Sigmoid colon (tissue), 7 donors: ENCODE results near the gene SLC13A1. TPM values are rescaled to one million over a fixed set of nuclear protein-coding genes. Genes with fewer than 3 reads are reported as not detected.

Source experiments
- DNase-seq: peaks from one replicate; pipeline ENCODE4 v3.0.0-alpha.2; 2019
- H3K27ac ChIP-seq, 4 donors: fragments of 200-600 bp; sonication (generic); one replicate each; pipeline ENCODE4 v1.5.1; 2016 to 2019; ENCODE audit warnings: mild to moderate bottlenecking in 1 of 4
- H3K27me3 ChIP-seq, 3 donors: fragments of 200-600 bp; sonication (generic); one replicate each; pipeline ENCODE4 v1.5.1; 2019; ENCODE audit warnings: mild to moderate bottlenecking in 1 of 3
- H3K36me3 ChIP-seq, 4 donors: fragments of 200-600 bp; sonication (generic); one replicate each; pipeline ENCODE4 v1.5.1; 2016 to 2019
- H3K4me1 ChIP-seq, 4 donors: fragments of 200-600 bp; sonication (generic); one replicate each; pipeline ENCODE4 v1.5.1; 2017 to 2019
- H3K4me3 ChIP-seq, 4 donors: fragments of 200-600 bp; sonication (generic); one replicate each; pipeline ENCODE4 v1.5.1; 2017 to 2019; ENCODE audit warnings: mild to moderate bottlenecking in 2 of 4, moderate library complexity in 1 of 4
- H3K9me3 ChIP-seq, 4 donors: fragments of 200-600 bp in 3 of 4; sonication (generic) in 3 of 4; one replicate each; pipeline versions ENCODE4 v1.5.1 to v1.6.1; 2013 to 2019
- EP300 ChIP-seq, 4 donors: sonication (generic); formaldehyde crosslinking; IDR thresholded peaks; one replicate each; pipeline ENCODE4 v1.6.1; 2017; ENCODE audit warnings: antibody characterized with exemption in 4 of 4
- POLR2A ChIP-seq, 2 donors: fragments of 450-650 bp; IDR thresholded peaks; one replicate each; pipeline ENCODE4 v1.6.1; 2016; ENCODE audit warnings: antibody characterized with exemption in 2 of 2, mild to moderate bottlenecking in 2 of 2, moderate library complexity in 2 of 2
- POLR2AphosphoS5 ChIP-seq, 4 donors: sonication (generic); formaldehyde crosslinking; IDR thresholded peaks; one replicate each; pipeline ENCODE4 v1.6.1; 2017; ENCODE audit warnings: antibody characterized with exemption in 4 of 4
- WGBS, 2 donors: extraction: QIAGEN DNeasy Blood & Tissue Kit; methylation state at CpG; one replicate each; pipeline ENCODE4 v1.1.7; 2013; 5-methylcytosine and 5-hydroxymethylcytosine counted together
- intact Hi-C: fragments of 100-400 bp; cut with DNase I; formaldehyde crosslinking; loops from one replicate; pipeline ENCODE4 v1.15.1; 2023
- polyA plus RNA-seq, 3 donors: library from polyadenylated mRNA; stranded (reverse); fragments of 200-250 nt; gene quantifications; one replicate each; pipeline ENCODE4 v1.2.3, GENCODE V29; 2013
- total RNA-seq, 4 donors: library from RNA; depleted of rRNA; stranded (reverse); fragments of >200 nt; gene quantifications; one replicate each; pipeline ENCODE4 v1.1.0, GENCODE V29; 2016
- TF ChIP-seq, protein P1 (sequence below), 4 experiments: fragments of 450-650 bp in 3 of 4; fragments of 200-600 bp in 1 of 4; IDR thresholded peaks; one replicate each; pipeline ENCODE4 v1.5.1; 2016 to 2019; ENCODE audit warnings: antibody characterized with exemption in 4 of 4, mild to moderate bottlenecking in 3 of 4, moderate library complexity in 2 of 4
- donor health status: healthy with polysubstance abuse.
- donor health status: Bipolar disorder and iron deficiency.
- donor health status: healthy.

SLC13A1 gene
- total and polyA plus RNA-seq, 7 donors = 0.06 to 0.23 TPM; not detected in 5

GRCh38 chr7:123140561-123140960 is 59.2 kb downstream of the SLC13A1 start:
- Histone ChIP-seq H3K27me3 (no peaks in the 10 kb centered on the region), H3K36me3 (no peaks in the 10 kb centered on the region), H3K4me3 (no peak overlapping the region), H3K27ac (no peak overlapping the region), H3K4me1 (no peaks in the 10 kb centered on the region), H3K9me3 (no peaks in the 10 kb centered on the region)
- DNase-seq = no peak
- intact Hi-C loops = no loop called here
- no peak for TF ChIP-seq POLR2A (IDR thresholded peaks at IDR 0.05)
- no peak for TF ChIP-seq EP300 (IDR thresholded peaks at IDR 0.05)
- no peak for TF ChIP-seq POLR2AphosphoS5 (IDR thresholded peaks at IDR 0.05)
- TF ChIP-seq, protein P1, sequence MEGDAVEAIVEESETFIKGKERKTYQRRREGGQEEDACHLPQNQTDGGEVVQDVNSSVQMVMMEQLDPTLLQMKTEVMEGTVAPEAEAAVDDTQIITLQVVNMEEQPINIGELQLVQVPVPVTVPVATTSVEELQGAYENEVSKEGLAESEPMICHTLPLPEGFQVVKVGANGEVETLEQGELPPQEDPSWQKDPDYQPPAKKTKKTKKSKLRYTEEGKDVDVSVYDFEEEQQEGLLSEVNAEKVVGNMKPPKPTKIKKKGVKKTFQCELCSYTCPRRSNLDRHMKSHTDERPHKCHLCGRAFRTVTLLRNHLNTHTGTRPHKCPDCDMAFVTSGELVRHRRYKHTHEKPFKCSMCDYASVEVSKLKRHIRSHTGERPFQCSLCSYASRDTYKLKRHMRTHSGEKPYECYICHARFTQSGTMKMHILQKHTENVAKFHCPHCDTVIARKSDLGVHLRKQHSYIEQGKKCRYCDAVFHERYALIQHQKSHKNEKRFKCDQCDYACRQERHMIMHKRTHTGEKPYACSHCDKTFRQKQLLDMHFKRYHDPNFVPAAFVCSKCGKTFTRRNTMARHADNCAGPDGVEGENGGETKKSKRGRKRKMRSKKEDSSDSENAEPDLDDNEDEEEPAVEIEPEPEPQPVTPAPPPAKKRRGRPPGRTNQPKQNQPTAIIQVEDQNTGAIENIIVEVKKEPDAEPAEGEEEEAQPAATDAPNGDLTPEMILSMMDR (IDR thresholded peaks at IDR 0.05) = no peak

- DNase-seq = no peak
- Histone ChIP-seq H3K27me3 (no peaks in the 10 kb centered on the region), H3K9me3 (no peaks in the 10 kb centered on the region), H3K4me1 (no peaks in the 10 kb centered on the region), H3K4me3 (no peak overlapping the region), H3K36me3 (no peaks in the 10 kb centered on the region), H3K27ac (no peak overlapping the region)
- intact Hi-C loops = no loop called here
- 87 to 92% methylated on average over 1 of the region's 1 CpG for WGBS, 2 donors
- TF ChIP-seq, protein P1 (IDR thresholded peaks at IDR 0.05) = no peak
- TF ChIP-seq POLR2A (IDR thresholded peaks at IDR 0.05) (no peak), POLR2AphosphoS5 (IDR thresholded peaks at IDR 0.05) (no peak), EP300 (IDR thresholded peaks at IDR 0.05) (no peak)
Measured at GRCh38 chr7:123135960-123136359, 63.8 kb downstream of the SLC13A1 start.

GRCh38 chr7:123133924-123134323 is 65.8 kb downstream of the SLC13A1 start:
- Histone ChIP-seq H3K27me3 (no peaks in the 10 kb centered on the region), H3K36me3 (no peaks in the 10 kb centered on the region), H3K27ac (no peak overlapping the region), H3K9me3 (no peaks in the 10 kb centered on the region), H3K4me1 (no peaks in the 10 kb centered on the region), H3K4me3 (no peak overlapping the region)
- intact Hi-C loops = no loop called here
- DNase-seq = no peak
- 94 to 95% methylated on average over 5 of the region's 5 CpGs for WGBS, 2 donors
- TF ChIP-seq POLR2A (IDR thresholded peaks at IDR 0.05) = no peak
- no peak for TF ChIP-seq POLR2AphosphoS5 (IDR thresholded peaks at IDR 0.05)
- TF ChIP-seq EP300 (IDR thresholded peaks at IDR 0.05) = no peak
- TF ChIP-seq, protein P1 (IDR thresholded peaks at IDR 0.05) = no peak

- H3K27me3 ChIP-seq = no peaks in the 10 kb centered on the region
- TF ChIP-seq POLR2A (IDR thresholded peaks at IDR 0.05) = no peak
- TF ChIP-seq EP300 (IDR thresholded peaks at IDR 0.05) = no peak
- TF ChIP-seq POLR2AphosphoS5 (IDR thresholded peaks at IDR 0.05) = no peak
- TF ChIP-seq, protein P1 (IDR thresholded peaks at IDR 0.05) = no peak
- H3K27ac ChIP-seq = no peak overlapping the region
- no peaks in the 10 kb centered on the region for H3K9me3 ChIP-seq
- no peaks in the 10 kb centered on the region for H3K36me3 ChIP-seq
- no peak for DNase-seq
- 81 to 89% methylated on average over 1 of the region's 1 CpG for WGBS, 2 donors
- no peaks in the 10 kb centered on the region for H3K4me1 ChIP-seq
- intact Hi-C loops = no loop called here
- no peak overlapping the region for H3K4me3 ChIP-seq
Measured at GRCh38 chr7:123131961-123132360, 67.8 kb downstream of the SLC13A1 start.

GRCh38 chr7:123131556-123131955 is 68.2 kb downstream of the SLC13A1 start:
- Histone ChIP-seq H3K4me1 (no peaks in the 10 kb centered on the region), H3K36me3 (no peaks in the 10 kb centered on the region), H3K9me3 (no peaks in the 10 kb centered on the region), H3K27ac (no peak overlapping the region), H3K4me3 (no peak overlapping the region), H3K27me3 (no peaks in the 10 kb centered on the region)
- WGBS, 2 donors = 54 to 63% methylated on average over 2 of the region's 2 CpGs
- TF ChIP-seq, protein P1 (IDR thresholded peaks at IDR 0.05) = no peak
- TF ChIP-seq POLR2A (IDR thresholded peaks at IDR 0.05) (no peak), POLR2AphosphoS5 (IDR thresholded peaks at IDR 0.05) (no peak), EP300 (IDR thresholded peaks at IDR 0.05) (no peak)
- no peak for DNase-seq
- intact Hi-C loops = no loop called here
